NAMALWA (cell line): ENCODE data around the gene TIE1.

Source experiments
- DNase-seq: peaks from one replicate; pipeline ENCODE4 v3.0.0-alpha.2; 2015; ENCODE audit warnings: low spot score

Gene TIE1

DNA sequence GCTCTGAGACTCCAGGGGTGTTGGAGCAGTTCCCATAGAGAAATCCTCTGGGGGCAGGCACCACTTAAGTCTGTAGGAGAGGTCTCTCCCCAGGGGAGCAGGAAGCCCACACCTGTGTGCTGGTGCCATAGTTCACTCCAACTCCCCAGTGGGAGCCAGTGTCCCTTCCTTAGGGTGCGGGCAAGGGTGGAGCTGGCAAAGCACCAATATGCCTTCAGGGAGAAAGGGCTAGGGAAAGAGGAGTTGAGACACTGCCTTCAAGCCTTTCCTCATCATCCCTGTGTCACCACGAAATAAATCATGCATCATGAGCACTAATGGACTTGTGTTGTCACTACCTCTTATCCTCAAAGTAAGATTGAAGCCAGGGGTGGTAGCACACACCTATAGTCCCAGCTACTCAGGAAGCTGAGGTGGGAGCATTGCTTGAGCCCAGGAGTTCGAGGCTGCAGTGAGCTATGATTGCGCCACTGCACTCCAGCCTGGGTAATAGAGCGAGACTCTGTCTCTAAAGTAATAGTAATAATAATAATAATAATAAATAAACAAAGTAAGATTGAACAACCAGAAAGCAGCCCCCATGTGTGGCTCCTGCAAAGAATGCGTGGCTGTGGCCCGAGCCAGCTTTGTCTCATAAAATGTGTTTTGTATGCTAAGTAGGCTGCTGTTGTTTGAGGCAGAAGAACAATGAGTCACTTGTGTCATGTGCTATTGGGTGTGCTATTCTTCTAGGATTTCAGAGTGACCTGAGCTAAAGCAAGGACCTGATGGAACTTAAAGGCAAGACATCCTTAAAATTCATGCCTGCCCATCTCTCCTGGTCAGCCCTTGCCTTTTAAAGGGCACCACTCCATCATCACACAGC is 6.7 kb upstream of the TIE1 start:
- DNase-seq: no peak

DNA sequence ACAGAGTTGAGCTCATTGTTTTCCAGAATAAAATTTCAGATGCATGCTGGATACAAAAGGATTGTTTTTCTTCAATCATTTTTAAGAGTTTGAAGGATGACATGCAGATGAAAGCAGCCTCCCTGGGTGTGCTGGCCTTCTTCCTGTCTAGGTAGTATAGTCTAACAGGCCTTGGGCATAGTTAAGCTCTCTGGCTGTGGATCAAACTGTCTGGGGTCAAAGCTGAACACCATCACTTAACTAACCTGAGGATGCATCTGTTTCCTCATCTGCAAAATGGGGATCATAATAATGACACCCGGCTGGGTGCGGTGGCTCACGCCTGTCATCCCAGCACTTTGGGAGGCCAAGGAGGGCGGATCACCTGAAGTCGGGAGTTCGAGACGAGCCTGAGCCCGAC is 6.0 kb upstream of the TIE1 start:
- no peak for DNase-seq

DNA sequence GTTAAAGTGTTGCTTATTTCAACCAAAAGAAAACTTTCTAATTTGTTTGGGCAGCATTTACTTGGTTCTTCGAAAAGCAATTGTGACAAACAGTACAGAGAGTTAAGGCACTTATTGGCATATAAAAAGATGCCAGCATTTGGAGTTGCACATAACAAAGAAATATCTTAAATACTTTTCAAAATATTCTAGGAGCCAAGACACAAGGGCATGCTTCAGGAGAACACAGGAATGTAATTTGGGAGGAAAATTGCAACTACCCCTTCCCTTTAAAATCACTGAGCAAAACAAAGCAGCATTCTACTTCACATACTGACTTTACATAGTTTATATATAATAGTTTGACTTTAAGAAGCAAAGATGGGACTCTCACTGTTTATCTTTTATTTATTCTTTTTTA is 4.6 kb upstream of the TIE1 start:
- no peak for DNase-seq

DNA sequence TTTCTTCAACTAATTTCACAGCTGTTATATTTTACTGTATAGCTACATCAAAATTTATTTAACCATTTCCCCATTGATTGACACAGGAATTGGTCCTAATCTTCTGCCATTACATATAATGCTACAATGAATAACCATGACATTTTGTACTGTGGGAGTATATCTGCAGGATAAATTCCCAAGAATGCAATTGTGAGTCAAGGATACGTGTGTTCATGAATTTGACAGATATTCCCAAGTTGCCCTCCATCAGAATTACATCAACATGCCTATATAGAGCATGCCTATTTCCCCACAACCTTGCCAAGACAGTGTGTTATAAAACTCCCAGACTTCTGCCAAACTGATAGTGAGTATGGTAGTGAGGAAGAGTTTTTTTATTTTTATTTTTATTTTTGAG is 2.7 kb upstream of the TIE1 start:
- no peak for DNase-seq

DNA sequence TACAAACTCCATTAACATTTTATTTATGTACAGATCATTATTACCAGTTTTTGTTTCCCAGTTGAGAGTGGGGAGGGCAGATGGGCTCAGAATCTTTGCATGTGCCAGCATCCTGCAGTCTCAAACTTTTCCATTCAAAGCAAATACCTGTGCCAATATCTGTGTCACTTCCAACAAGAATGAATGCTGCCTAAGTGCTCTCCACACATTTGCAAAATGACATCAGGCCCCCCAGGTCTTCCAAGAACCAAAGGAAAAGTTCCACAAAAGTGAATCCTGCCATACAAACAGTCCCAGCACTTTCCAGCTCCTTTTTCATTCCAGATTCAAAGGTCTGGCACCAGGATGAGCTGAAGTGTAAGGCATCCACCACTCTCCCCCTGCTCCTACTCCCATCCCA is 1.7 kb upstream of the TIE1 start:
- no peak for DNase-seq

DNA sequence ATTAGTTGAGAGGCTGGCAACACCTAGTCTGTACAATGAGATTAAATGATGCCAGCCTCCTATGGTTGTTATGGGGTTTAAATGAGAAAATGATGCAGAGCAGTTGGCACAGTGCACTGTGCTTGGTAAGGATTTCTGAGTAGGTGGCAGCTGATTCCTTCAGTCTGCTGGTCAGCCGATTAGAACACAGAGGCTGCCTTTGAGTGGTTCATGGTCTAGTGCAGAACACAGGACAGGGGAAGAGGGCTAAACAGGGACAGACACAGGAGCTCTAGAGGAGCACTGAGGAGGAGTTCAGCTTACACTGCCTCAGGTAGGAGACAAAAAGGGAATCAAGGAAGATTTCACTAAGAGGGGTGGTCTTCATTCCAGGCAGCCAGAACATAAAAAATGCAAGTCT is 1.4 kb downstream of the TIE1 start:
- DNase-seq: no peak

DNA sequence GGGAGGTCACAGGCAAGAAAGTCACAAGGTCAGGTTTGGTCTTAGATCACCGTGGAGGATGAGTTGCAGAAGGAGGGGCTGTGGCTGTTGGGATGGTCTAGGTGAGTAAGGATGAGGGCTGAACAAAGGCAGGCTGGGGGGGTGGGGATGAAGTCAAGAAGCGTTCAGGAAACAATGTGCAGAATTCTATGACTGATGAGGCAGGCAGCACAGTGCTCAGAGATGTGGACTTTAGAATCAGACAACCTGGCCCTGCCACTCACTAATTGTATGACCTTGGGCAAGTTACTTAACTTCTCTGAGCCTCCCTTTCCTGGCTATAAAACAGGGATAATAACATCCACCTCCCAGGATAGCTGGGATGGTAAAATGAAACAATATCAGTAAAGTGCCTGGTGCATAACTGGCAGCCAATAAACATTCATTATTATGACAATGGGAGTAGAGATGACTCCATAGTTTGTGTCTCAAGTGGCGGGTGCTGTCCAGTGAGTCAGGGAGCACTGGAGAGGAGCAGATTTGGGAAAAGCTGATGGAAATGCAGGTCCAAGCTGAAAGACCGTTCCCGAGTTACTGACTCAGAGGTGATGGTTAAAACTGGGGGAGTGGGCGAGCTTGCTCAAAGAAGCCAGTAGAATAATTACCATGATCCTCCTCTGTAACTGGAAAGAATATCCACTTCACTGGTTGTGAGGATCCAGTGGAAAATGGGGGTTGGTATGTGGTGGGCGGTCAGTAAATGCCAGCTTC is 2.1 kb downstream of the TIE1 start:
- no peak for DNase-seq

DNA sequence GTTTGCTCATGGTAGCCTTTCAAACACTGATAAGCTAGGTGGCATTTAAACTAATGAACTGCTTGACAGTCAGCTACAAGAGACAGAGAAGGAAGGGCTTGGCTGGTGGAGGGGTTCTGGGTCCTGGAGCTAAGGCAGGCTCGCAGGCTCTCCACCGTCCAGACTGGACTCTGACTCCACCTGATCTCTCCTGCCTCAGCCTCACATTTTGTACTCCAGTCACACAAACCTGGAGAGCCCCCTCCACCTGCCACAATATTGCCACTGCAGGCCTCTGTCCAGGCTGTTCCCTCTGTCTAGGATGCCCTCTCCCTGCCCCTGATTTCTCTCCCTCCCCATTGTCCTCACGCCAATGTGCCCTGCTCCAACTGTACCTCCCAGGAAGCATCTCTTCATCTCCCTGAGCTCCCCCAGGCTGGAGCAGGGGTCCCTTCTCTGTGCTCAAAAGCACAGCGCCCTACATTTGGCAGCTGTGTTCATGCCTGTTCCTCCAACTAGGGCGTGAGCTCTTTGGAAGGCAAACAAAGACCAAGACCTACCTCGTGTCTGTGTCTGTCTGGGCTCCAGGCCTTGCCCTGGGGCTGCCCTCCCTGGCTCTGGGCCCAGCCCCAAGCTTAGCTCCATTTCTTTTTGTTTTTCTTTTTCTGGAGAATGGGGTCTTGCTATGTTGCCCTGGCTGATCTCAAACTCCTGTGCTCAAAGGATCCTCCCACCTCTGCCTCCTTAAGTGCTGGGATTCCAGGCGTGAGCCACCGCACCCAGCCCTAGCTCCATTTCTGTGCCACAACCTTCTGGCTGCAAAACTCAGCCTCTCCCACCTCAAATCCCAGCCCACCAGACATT is 2.9 kb downstream of the TIE1 start:
- no peak for DNase-seq

DNA sequence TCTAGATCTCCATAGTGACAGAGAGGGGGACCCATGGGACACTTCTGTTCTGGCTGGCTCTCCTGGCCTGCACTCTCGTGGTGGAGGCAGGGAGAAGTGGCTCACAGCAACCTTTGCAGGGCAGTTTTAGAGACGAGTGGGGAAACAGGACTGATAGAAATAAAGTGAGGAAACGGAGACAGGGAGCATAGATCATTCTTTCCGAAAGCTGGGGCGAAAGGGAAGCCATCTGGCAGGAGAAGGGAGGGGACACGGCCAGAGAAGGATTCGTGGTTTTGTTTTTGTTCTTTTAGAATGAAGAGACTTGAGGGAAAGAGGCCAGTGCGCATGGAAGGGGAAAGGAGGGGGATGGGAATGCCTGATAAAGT is 3.5 kb downstream of the TIE1 start:
- DNase-seq: no peak

DNA sequence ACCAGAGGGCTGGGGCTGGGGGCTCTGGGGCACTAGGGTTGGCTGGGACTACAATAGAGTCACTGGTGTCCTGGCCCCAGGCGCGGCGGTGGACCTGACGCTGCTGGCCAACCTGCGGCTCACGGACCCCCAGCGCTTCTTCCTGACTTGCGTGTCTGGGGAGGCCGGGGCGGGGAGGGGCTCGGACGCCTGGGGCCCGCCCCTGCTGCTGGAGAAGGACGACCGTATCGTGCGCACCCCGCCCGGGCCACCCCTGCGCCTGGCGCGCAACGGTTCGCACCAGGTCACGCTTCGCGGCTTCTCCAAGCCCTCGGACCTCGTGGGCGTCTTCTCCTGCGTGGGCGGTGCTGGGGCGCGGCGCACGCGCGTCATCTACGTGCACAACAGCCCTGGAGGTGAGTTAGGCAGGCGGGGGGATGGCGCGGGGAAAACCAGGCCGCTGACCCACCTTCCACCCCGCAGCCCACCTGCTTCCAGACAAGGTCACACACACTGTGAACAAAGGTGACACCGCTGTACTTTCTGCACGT is 4.1 kb downstream of the TIE1 start:
- no peak for DNase-seq

DNA sequence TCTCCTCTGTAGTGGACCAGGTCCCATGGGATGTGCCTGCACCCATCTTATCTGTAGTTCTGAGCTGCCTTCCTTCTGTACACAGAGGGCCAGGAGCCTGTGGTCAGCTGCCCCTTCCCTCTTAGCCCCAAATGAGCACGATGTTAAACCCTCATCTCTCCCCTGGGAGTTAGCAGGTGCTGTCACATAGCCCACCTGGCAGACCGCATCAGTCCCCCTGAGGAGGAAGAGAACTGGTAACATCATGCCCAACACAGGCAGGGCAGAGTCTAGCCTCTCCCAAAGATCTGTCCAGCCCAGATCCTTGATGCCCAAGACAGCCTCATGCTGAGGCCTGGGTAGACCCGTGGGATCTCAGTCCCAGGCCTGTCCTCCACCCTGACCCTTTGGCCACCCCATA is 4.7 kb downstream of the TIE1 start:
- no peak for DNase-seq

DNA sequence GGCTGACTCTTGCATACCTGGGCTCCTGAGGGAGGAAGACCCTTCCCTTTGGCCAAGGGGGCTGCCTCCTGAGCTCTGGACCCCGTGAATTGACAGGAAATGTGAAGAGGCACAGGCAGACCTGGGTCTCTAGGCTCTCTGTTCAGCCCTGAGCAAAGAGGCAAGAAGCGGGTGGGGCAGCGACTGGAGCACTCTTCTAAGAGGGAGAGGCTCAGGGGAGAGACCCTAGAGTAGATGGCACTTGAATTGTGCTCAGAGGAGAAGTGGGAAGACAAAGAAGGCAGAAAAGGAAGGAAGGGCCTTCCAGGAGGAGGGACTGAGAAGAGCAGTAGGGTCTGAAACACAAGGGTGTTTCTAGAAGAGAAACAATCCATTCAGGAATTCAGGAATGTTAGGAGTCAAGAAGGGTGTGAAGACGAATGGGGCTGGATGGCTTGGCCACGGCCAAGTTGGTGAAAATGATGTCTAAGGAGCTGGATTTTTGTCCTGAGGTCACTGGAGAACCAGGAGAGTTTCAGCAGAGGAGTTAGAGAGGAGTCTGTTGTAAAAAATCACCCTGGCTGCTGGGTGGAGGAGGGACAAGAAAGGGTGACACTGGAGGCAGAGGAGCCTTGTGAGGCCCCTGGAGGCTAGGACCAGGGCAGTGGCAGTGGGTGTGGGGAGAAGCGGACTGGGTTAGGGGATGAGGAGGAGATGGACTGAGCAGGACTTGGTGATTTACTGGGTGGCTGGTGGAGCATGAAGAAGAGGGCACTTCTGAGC is 5.3 kb downstream of the TIE1 start:
- no peak for DNase-seq

DNA sequence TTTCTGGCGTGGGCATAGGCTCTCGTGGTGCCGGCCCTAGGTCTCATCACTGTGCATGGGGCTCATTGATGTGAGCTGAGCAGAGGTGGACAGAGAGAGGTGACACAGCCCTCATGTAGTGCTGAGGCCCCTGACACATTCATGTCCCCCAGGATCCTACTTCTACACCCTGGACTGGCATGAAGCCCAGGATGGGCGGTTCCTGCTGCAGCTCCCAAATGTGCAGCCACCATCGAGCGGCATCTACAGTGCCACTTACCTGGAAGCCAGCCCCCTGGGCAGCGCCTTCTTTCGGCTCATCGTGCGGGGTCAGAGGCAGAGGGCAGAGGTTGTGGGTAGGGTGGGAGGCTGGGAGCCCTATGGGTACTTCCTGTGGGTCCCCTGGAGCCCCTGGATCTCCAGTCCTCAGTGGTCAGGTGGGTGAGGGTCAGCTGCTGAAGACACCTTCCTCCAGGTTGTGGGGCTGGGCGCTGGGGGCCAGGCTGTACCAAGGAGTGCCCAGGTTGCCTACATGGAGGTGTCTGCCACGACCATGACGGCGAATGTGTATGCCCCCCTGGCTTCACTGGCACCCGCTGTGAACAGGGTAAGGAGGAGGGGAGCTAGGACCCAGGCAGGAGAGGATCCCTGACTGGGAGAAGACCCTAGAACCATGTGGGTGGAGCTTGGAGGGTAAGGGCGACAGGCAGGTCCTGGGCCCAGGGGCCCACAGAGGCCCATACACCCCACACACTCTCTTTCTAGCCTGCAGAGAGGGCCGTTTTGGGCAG is 6.1 kb downstream of the TIE1 start:
- DNase-seq: no peak

DNA sequence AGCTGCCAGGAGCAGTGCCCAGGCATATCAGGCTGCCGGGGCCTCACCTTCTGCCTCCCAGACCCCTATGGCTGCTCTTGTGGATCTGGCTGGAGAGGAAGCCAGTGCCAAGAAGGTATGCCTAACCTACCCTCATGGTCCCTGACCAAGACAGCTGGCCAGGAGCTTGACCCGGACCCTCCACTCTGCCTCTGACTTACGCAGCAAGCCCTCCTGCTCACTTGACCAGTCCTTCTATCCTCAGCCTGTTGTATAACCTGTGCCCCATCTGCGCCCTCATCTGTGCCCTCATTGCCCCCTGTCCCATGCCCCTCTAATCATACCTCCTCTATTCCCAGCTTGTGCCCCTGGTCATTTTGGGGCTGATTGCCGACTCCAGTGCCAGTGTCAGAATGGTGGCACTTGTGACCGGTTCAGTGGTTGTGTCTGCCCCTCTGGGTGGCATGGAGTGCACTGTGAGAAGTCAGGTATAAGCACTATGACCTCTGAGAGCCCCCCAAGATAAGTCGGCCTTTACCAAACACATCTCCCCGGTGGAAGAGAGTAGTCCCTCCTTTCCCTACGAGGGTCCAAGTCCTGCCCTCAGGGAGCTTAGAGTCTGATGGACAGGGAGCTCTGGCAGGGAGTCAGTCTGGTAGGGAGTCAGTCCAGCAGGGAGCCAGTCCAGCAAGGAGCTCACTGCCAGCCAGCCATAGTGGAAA is 6.8 kb downstream of the TIE1 start:
- no peak for DNase-seq

DNA sequence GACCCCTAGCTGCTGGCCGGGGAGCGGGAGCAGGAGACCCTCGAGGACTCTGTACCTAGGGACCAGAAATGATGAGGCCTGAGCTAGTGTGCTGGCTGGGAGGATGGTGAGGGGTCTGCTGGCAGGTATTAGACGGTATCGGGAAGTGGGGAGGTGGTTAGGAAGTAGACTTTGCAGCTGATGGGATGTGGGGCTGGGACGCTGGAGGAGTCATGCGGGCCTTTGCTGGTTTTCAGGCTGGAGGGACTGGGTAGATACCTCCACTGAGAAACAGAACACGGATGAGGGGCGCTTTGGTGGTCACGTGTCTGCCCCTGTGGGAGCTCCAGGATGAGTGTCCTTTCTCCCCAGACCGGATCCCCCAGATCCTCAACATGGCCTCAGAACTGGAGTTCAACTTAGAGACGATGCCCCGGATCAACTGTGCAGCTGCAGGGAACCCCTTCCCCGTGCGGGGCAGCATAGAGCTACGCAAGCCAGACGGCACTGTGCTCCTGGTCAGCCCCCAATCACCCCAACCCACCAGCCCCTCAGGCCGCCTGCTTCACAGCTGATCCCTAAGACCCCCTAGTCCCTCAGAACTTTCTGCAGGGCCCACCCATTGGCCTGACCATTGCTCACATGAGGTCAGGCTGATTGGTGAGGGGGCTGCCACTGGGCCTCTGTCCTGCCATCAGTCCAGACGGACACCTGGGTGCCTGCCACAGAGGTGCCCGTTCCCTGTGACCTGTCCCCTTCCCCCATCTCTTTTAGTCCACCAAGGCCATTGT is 8.0 kb downstream of the TIE1 start:
- DNase-seq: no peak

DNA sequence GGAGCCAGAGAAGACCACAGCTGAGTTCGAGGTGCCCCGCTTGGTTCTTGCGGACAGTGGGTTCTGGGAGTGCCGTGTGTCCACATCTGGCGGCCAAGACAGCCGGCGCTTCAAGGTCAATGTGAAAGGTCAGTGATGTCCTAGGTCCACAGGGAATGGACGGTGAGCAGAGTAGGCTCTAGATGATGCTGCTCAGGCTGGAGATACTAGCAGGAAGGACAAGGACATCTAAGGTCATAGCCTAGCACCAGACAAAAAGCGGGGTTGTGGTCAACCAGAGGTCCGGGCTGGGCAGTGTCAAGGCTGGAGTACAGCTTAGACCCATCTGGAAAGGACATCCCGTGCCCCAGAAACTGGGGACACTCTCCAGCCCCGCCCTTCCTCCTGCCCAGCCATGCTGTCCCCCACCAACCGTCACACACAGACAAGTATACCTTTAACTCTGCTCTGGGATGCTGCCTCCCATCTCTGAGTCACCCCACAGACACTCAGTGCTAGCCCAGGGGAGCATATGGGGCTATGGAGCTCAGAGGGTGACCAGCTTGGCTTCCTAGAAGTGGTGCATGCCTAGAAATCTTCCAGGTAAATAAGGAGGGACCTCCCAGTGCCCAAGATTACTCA is 8.7 kb downstream of the TIE1 start:
- DNase-seq: no peak

DNA sequence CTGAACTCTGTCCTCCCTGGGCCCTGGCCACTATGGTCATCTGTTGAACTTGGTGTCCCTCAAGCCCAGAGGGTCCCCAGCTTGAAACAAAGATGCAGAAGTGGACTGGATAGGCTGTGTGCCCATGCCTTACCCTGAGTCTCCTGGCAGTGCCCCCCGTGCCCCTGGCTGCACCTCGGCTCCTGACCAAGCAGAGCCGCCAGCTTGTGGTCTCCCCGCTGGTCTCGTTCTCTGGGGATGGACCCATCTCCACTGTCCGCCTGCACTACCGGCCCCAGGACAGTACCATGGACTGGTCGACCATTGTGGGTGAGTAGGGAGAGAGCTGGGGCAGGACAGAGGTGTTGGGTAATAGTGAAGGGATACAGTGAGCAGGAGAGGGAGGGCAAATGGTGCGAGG is 10.7 kb downstream of the TIE1 start:
- DNase-seq: no peak

DNA sequence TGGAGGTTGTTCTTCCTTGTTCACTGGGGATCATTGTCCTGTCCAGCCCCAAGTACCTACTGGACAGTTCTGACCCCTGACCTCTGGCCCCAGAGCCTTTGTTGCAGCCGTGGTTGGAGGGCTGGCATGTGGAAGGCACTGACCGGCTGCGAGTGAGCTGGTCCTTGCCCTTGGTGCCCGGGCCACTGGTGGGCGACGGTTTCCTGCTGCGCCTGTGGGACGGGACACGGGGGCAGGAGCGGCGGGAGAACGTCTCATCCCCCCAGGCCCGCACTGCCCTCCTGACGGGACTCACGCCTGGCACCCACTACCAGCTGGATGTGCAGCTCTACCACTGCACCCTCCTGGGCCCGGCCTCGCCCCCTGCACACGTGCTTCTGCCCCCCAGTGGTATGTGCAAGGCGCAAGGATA is 11.4 kb downstream of the TIE1 start:
- no peak for DNase-seq
